Activated CD4-positive, alpha-beta T cell treated with anti-CD3 and anti-CD28 coated beads, Interleukin-2, amount 10 ng/mL, durations not matched to agents 24 days and 14 days (primary cell): Measurements from ENCODE around the gene CTDP1. TPM values are rescaled to one million over a fixed set of nuclear protein-coding genes. Genes with fewer than 3 reads are reported as not detected.
"Not testable (repeated sequence)": the region's sequence is repeated elsewhere in the genome, so short reads cannot be mapped to it uniquely, and the experiment has no call there.

ENCODE experiments used
- DNase-seq: peaks from one replicate; pipeline ENCODE4 v3.0.0; 2022
- H3K27ac Mint-ChIP-seq: one replicate; pipeline ENCODE4 v1.8.0; 2022; ENCODE audit warnings: mild to moderate bottlenecking, mixed read lengths
- H3K27me3 Mint-ChIP-seq: one replicate; pipeline ENCODE4 v1.8.0; 2022; ENCODE audit warnings: mixed read lengths
- H3K36me3 Mint-ChIP-seq: one replicate; pipeline ENCODE4 v1.8.0; 2022; ENCODE audit warnings: low read depth, mild to moderate bottlenecking, mixed read lengths
- H3K4me1 Mint-ChIP-seq: one replicate; pipeline ENCODE4 v1.8.0; 2021; ENCODE audit warnings: mixed read lengths
- H3K4me3 Mint-ChIP-seq: one replicate; pipeline ENCODE4 v1.8.0; 2022; ENCODE audit warnings: mild to moderate bottlenecking, moderate library complexity, mixed read lengths
- H3K9me3 Mint-ChIP-seq: one replicate; pipeline ENCODE4 v1.8.0; 2021; ENCODE audit warnings: mixed read lengths
- intact Hi-C: fragments of 100-400 bp; cut with micrococcal nuclease; formaldehyde crosslinking; loops from one replicate; pipeline ENCODE4 v1.15.1; 2023
- total RNA-seq: library from RNA; stranded (reverse); gene quantifications from 2 replicates; pipeline ENCODE4 v1.2.3, GENCODE V29; 2022

Gene CTDP1
- total RNA-seq, 1 donor from 2014 or later: 45.5 TPM

GRCh38 chr18:79706658-79707057 lies 27.1 kb downstream of the CTDP1 start:
- Mint-ChIP-seq H3K27ac (no peak overlapping the region), H3K4me3 (no peak overlapping the region), H3K27me3 (no peaks in the 10 kb centered on the region), H3K36me3 (peaks cover 58% of the 10 kb centered on the region), H3K4me1 (peaks cover 2% of the 10 kb centered on the region), H3K9me3 (no peaks in the 10 kb centered on the region)
- no peak for DNase-seq
- intact Hi-C loops: no loop called here

GRCh38 chr18:79707239-79707638 lies 27.6 kb downstream of the CTDP1 start:
- intact Hi-C loops: no loop called here
- Mint-ChIP-seq H3K27ac (no peak overlapping the region), H3K9me3 (no peaks in the 10 kb centered on the region), H3K36me3 (peaks cover 57% of the 10 kb centered on the region), H3K4me3 (no peak overlapping the region), H3K27me3 (no peaks in the 10 kb centered on the region), H3K4me1 (peaks cover 2% of the 10 kb centered on the region)
- no peak for DNase-seq

GRCh38 chr18:79707671-79708070 lies 28.1 kb downstream of the CTDP1 start:
- Mint-ChIP-seq H3K27ac (no peak overlapping the region), H3K36me3 (peaks cover 60% of the 10 kb centered on the region), H3K4me1 (peaks cover 2% of the 10 kb centered on the region), H3K4me3 (no peak overlapping the region), H3K27me3 (no peaks in the 10 kb centered on the region), H3K9me3 (no peaks in the 10 kb centered on the region)
- DNase-seq: no peak
- intact Hi-C loops: no loop called here

- intact Hi-C loops: no loop called here
- DNase-seq: no peak
- no peak overlapping the region for H3K27ac Mint-ChIP-seq
- peaks cover 2% of the 10 kb centered on the region for H3K4me1 Mint-ChIP-seq
- H3K27me3 Mint-ChIP-seq: no peaks in the 10 kb centered on the region
- H3K4me3 Mint-ChIP-seq: no peak overlapping the region
- no peaks in the 10 kb centered on the region for H3K9me3 Mint-ChIP-seq
- peaks cover 66% of the 10 kb centered on the region for H3K36me3 Mint-ChIP-seq
Observed at GRCh38 chr18:79708412-79708811, 28.8 kb downstream of the CTDP1 start.

GRCh38 chr18:79712206-79712857 lies 32.7 kb downstream of the CTDP1 start:
- Mint-ChIP-seq H3K27me3 (no peaks in the 10 kb centered on the region), H3K36me3 (peaks cover 54% of the 10 kb centered on the region), H3K4me1 (peaks cover 4% of the 10 kb centered on the region), H3K4me3 (no peak overlapping the region), H3K9me3 (no peaks in the 10 kb centered on the region), H3K27ac (no peak overlapping the region)
- no peak for DNase-seq
- intact Hi-C loops: no loop called here

- peaks cover 48% of the 10 kb centered on the region for H3K36me3 Mint-ChIP-seq
Observed at GRCh38 chr18:79713341-79713740, 33.7 kb downstream of the CTDP1 start.

GRCh38 chr18:79714531-79715240 lies 35.1 kb downstream of the CTDP1 start:
- Mint-ChIP-seq H3K36me3 (peaks cover 57% of the 10 kb centered on the region), H3K9me3 (no peaks in the 10 kb centered on the region), H3K27me3 (no peaks in the 10 kb centered on the region), H3K27ac (no peak overlapping the region), H3K4me1 (peaks cover 4% of the 10 kb centered on the region), H3K4me3 (no peak overlapping the region)
- no peak for DNase-seq
- intact Hi-C loops: no loop called here

More at GRCh38 chr18:79713341-79713740, 33.7 kb downstream of the CTDP1 start:
- H3K27me3 Mint-ChIP-seq: no peaks in the 10 kb centered on the region
- H3K27ac Mint-ChIP-seq: no peak overlapping the region
- H3K4me1 Mint-ChIP-seq: peaks cover 4% of the 10 kb centered on the region
- intact Hi-C loops: no loop called here
- no peaks in the 10 kb centered on the region for H3K9me3 Mint-ChIP-seq
- H3K4me3 Mint-ChIP-seq: no peak overlapping the region
- no peak for DNase-seq

- DNase-seq: no peak
- intact Hi-C loops: no loop called here
- Mint-ChIP-seq H3K36me3 (peaks cover 58% of the 10 kb centered on the region), H3K27me3 (no peaks in the 10 kb centered on the region), H3K4me3 (peak overlapping the region; percentile 26), H3K9me3 (no peaks in the 10 kb centered on the region), H3K4me1 (peaks cover 4% of the 10 kb centered on the region), H3K27ac (peak overlapping the region; percentile 15)
Observed at GRCh38 chr18:79715280-79715679, 35.7 kb downstream of the CTDP1 start.

- no peak for DNase-seq
- peaks cover 57% of the 10 kb centered on the region for H3K36me3 Mint-ChIP-seq
Observed at GRCh38 chr18:79717059-79717458, 37.5 kb downstream of the CTDP1 start.

GRCh38 chr18:79717555-79718074 lies 38.0 kb downstream of the CTDP1 start:
- peaks cover 4% of the 10 kb centered on the region for H3K4me1 Mint-ChIP-seq
- no peak overlapping the region for H3K27ac Mint-ChIP-seq
- peaks cover 55% of the 10 kb centered on the region for H3K36me3 Mint-ChIP-seq
- no peak overlapping the region for H3K4me3 Mint-ChIP-seq
- DNase-seq: no peak
- no peaks in the 10 kb centered on the region for H3K27me3 Mint-ChIP-seq
- H3K9me3 Mint-ChIP-seq: no peaks in the 10 kb centered on the region
- intact Hi-C loops: no loop called here

More at GRCh38 chr18:79717059-79717458, 37.5 kb downstream of the CTDP1 start:
- H3K27me3 Mint-ChIP-seq: no peaks in the 10 kb centered on the region
- intact Hi-C loops: no loop called here
- peaks cover 4% of the 10 kb centered on the region for H3K4me1 Mint-ChIP-seq
- no peak overlapping the region for H3K4me3 Mint-ChIP-seq
- no peak overlapping the region for H3K27ac Mint-ChIP-seq
- no peaks in the 10 kb centered on the region for H3K9me3 Mint-ChIP-seq

- Mint-ChIP-seq H3K9me3 (no peaks in the 10 kb centered on the region), H3K4me3 (no peak overlapping the region), H3K27me3 (no peaks in the 10 kb centered on the region), H3K36me3 (peaks cover 52% of the 10 kb centered on the region), H3K27ac (no peak overlapping the region), H3K4me1 (peaks cover 4% of the 10 kb centered on the region)
- DNase-seq: no peak
- intact Hi-C loops: no loop called here
Observed at GRCh38 chr18:79718126-79718525, 38.5 kb downstream of the CTDP1 start.

- Mint-ChIP-seq H3K4me1 (peaks cover 4% of the 10 kb centered on the region), H3K4me3 (no peak overlapping the region), H3K9me3 (no peaks in the 10 kb centered on the region), H3K36me3 (peaks cover 53% of the 10 kb centered on the region), H3K27me3 (no peaks in the 10 kb centered on the region), H3K27ac (peak overlapping the region; percentile 25)
- intact Hi-C loops: no loop called here
- no peak for DNase-seq
Observed at GRCh38 chr18:79718878-79719477, 39.4 kb downstream of the CTDP1 start.

- DNase-seq, H3K4me1 Mint-ChIP-seq, H3K9me3 Mint-ChIP-seq, H3K4me3 Mint-ChIP-seq, intact Hi-C loops, H3K27me3 Mint-ChIP-seq: not testable (repeated sequence)
- H3K27ac Mint-ChIP-seq: peak overlapping the region; percentile 25
- H3K36me3 Mint-ChIP-seq: peaks cover 59% of the 10 kb centered on the region
Observed at GRCh38 chr18:79719478-79720358, 40.1 kb downstream of the CTDP1 start.
